ENCODE data around the gene ACSM3. TPM values are rescaled to one million over a fixed set of nuclear protein-coding genes. Genes with fewer than 3 reads are reported as not detected.
A peak's percentile ranks its signal among the peaks of the same experiment; 100 is the strongest.

Gene ACSM3
- total RNA-seq, 1 donor from 2014 or later = 34.3 TPM

- Histone ChIP-seq H3K9me3 (no peaks in the 10 kb centered on the region), H3K4me3 (peak overlapping the region; percentile 99), H3K36me3 (peaks cover 30% of the 10 kb centered on the region), H3K27ac (peak overlapping the region; percentile 99), H3K4me1 (peaks cover 27% of the 10 kb centered on the region), H3K27me3 (no peaks in the 10 kb centered on the region)
- intact Hi-C loops (cut with DNase I) = no loop called here
- TF ChIP-seq CTCF (IDR thresholded peaks at IDR 0.05) = no peak
- DNase-seq (peak; percentile 95), ATAC-seq (peak; percentile 93)
These were observed 22.8 kb upstream of the ACSM3 start for GRCh38 chr16:20740901-20741521.

GRCh38 chr16:20741554-20742285 lies 22.1 kb upstream of the ACSM3 start, which contains the start of gene THUMPD1:
THUMPD1 (minus strand) TSS chr16:20741818; CDS start chr16:20741739, 79 bp downstream.
- Histone ChIP-seq H3K27ac (peak within 1 kb of the TSS; percentile 99), H3K9me3 (no peaks in the 10 kb centered on the region), H3K4me3 (peak within 1 kb of the TSS; percentile 99), H3K27me3 (no peaks in the 10 kb centered on the region), H3K4me1 (peaks cover 27% of the 10 kb centered on the region), H3K36me3 (peaks cover 23% of the 10 kb centered on the region)
- DNase-seq (peak; percentile 99), ATAC-seq (peak; percentile 98)
- TF ChIP-seq CTCF (IDR thresholded peaks at IDR 0.05) = peak; percentile 15
- intact Hi-C loops (cut with DNase I) = no loop called here

- DNase-seq (no peak), ATAC-seq (no peak)
- Histone ChIP-seq H3K4me3 (no peak overlapping the region), H3K9me3 (peaks cover 3% of the 10 kb centered on the region), H3K27me3 (no peaks in the 10 kb centered on the region), H3K36me3 (peaks cover 4% of the 10 kb centered on the region), H3K27ac (no peak overlapping the region), H3K4me1 (peaks cover 26% of the 10 kb centered on the region)
- no peak for TF ChIP-seq CTCF (IDR thresholded peaks at IDR 0.05)
- intact Hi-C loops (cut with DNase I) = no loop called here
These were observed 20.2 kb upstream of the ACSM3 start for GRCh38 chr16:20743591-20743990.

- no peak for ATAC-seq
- no peaks in the 10 kb centered on the region for H3K27me3 ChIP-seq
- H3K4me1 ChIP-seq = peaks cover 14% of the 10 kb centered on the region
- H3K9me3 ChIP-seq = peaks cover 3% of the 10 kb centered on the region
- intact Hi-C loops (cut with DNase I) = no loop called here
- H3K4me3 ChIP-seq = no peak overlapping the region
- no peak for DNase-seq
- no peak overlapping the region for H3K27ac ChIP-seq
- TF ChIP-seq CTCF (IDR thresholded peaks at IDR 0.05) = no peak
- H3K36me3 ChIP-seq = no peaks in the 10 kb centered on the region
These were observed 18.8 kb upstream of the ACSM3 start for GRCh38 chr16:20744922-20745440.

- H3K4me1 ChIP-seq = peaks cover 7% of the 10 kb centered on the region
- intact Hi-C loops (cut with DNase I) = no loop called here
- H3K36me3 ChIP-seq = no peaks in the 10 kb centered on the region
- ATAC-seq (no peak), DNase-seq (no peak)
- H3K27ac ChIP-seq = no peak overlapping the region
- no peak overlapping the region for H3K4me3 ChIP-seq
- H3K27me3 ChIP-seq = no peaks in the 10 kb centered on the region
- no peak for TF ChIP-seq CTCF (IDR thresholded peaks at IDR 0.05)
- peaks cover 3% of the 10 kb centered on the region for H3K9me3 ChIP-seq
These were observed 17.4 kb upstream of the ACSM3 start for GRCh38 chr16:20746461-20746860.
